ENCODE results near the gene CNNM4.
"Not testable (repeated sequence)": the region's sequence is repeated elsewhere in the genome, so short reads cannot be mapped to it uniquely, and the experiment has no call there.

CNNM4 gene

GRCh38 chr2:96789245-96789617 is 28.5 kb downstream of the CNNM4 start:
- intact Hi-C loops (cut with micrococcal nuclease), result no loop called here
- H3K36me3 Mint-ChIP-seq (ENCODE audit: low read depth), result no peaks in the 10 kb centered on the region

GRCh38 chr2:96792772-96793749 is 32.4 kb downstream of the CNNM4 start:
- Mint-ChIP-seq H3K4me1 (ENCODE audit: low read depth) (no peaks in the 10 kb centered on the region), H3K9me3 (no peaks in the 10 kb centered on the region), H3K4me3 (no peak overlapping the region), H3K36me3 (ENCODE audit: low read depth) (peaks cover 13% of the 10 kb centered on the region), H3K27me3 (no peaks in the 10 kb centered on the region), H3K27ac (no peak overlapping the region)
- intact Hi-C loops (cut with micrococcal nuclease), result no loop called here

More at GRCh38 chr2:96789245-96789617, 28.5 kb downstream of the CNNM4 start:
- no peaks in the 10 kb centered on the region for H3K27me3 Mint-ChIP-seq
- H3K4me1 Mint-ChIP-seq (ENCODE audit: low read depth), result peaks cover 5% of the 10 kb centered on the region
- no peak overlapping the region for H3K27ac Mint-ChIP-seq
- no peak overlapping the region for H3K4me3 Mint-ChIP-seq
- no peaks in the 10 kb centered on the region for H3K9me3 Mint-ChIP-seq

- peaks cover 33% of the 10 kb centered on the region for H3K36me3 Mint-ChIP-seq (ENCODE audit: low read depth)
- H3K9me3 Mint-ChIP-seq, result no peaks in the 10 kb centered on the region
- intact Hi-C loops (cut with micrococcal nuclease), result no loop called here
- no peak overlapping the region for H3K4me3 Mint-ChIP-seq
- no peaks in the 10 kb centered on the region for H3K4me1 Mint-ChIP-seq (ENCODE audit: low read depth)
- no peaks in the 10 kb centered on the region for H3K27me3 Mint-ChIP-seq
- no peak overlapping the region for H3K27ac Mint-ChIP-seq
Measured at GRCh38 chr2:96795076-96795475, 34.4 kb downstream of the CNNM4 start.

- H3K4me3 Mint-ChIP-seq; intact Hi-C loops (cut with micrococcal nuclease); H3K27ac Mint-ChIP-seq; H3K9me3 Mint-ChIP-seq; H3K4me1 Mint-ChIP-seq (ENCODE audit: low read depth); H3K27me3 Mint-ChIP-seq: not testable (repeated sequence)
- peaks cover 33% of the 10 kb centered on the region for H3K36me3 Mint-ChIP-seq (ENCODE audit: low read depth)
Measured at GRCh38 chr2:96796497-96796896, 35.8 kb downstream of the CNNM4 start.

GRCh38 chr2:96797066-96797625 is 36.4 kb downstream of the CNNM4 start:
- Mint-ChIP-seq H3K9me3 (no peaks in the 10 kb centered on the region), H3K4me1 (ENCODE audit: low read depth) (no peaks in the 10 kb centered on the region), H3K36me3 (ENCODE audit: low read depth) (peaks cover 33% of the 10 kb centered on the region), H3K4me3 (no peak overlapping the region), H3K27ac (no peak overlapping the region), H3K27me3 (no peaks in the 10 kb centered on the region)
- intact Hi-C loops (cut with micrococcal nuclease), result no loop called here

GRCh38 chr2:96798733-96799622 is 38.3 kb downstream of the CNNM4 start:
- Mint-ChIP-seq H3K9me3 (no peaks in the 10 kb centered on the region), H3K4me3 (no peak overlapping the region), H3K27ac (no peak overlapping the region), H3K36me3 (ENCODE audit: low read depth) (peaks cover 33% of the 10 kb centered on the region), H3K4me1 (ENCODE audit: low read depth) (no peaks in the 10 kb centered on the region), H3K27me3 (no peaks in the 10 kb centered on the region)
- intact Hi-C loops (cut with micrococcal nuclease), result no loop called here

GRCh38 chr2:96799623-96799935 is 38.9 kb downstream of the CNNM4 start:
- Mint-ChIP-seq H3K27me3 (no peaks in the 10 kb centered on the region), H3K27ac (no peak overlapping the region), H3K36me3 (ENCODE audit: low read depth) (peaks cover 33% of the 10 kb centered on the region), H3K9me3 (no peaks in the 10 kb centered on the region), H3K4me3 (no peak overlapping the region), H3K4me1 (ENCODE audit: low read depth) (no peaks in the 10 kb centered on the region)
- intact Hi-C loops (cut with micrococcal nuclease), result no loop called here

GRCh38 chr2:96800061-96801004 is 39.6 kb downstream of the CNNM4 start:
- H3K27ac Mint-ChIP-seq, result no peak overlapping the region
- no peaks in the 10 kb centered on the region for H3K27me3 Mint-ChIP-seq
- intact Hi-C loops (cut with micrococcal nuclease), result loop anchor here (10.0 kb wide), 1 partner anchor 196 kb away; no protein-coding TSS in a partner anchor
- H3K4me1 Mint-ChIP-seq (ENCODE audit: low read depth), result no peaks in the 10 kb centered on the region
- H3K4me3 Mint-ChIP-seq, result no peak overlapping the region
- no peaks in the 10 kb centered on the region for H3K9me3 Mint-ChIP-seq
- peaks cover 33% of the 10 kb centered on the region for H3K36me3 Mint-ChIP-seq (ENCODE audit: low read depth)

GRCh38 chr2:96801005-96801785 is 40.5 kb downstream of the CNNM4 start:
- no peak overlapping the region for H3K27ac Mint-ChIP-seq
- H3K36me3 Mint-ChIP-seq (ENCODE audit: low read depth), result peaks cover 35% of the 10 kb centered on the region
- H3K4me3 Mint-ChIP-seq, result no peak overlapping the region
- intact Hi-C loops (cut with micrococcal nuclease), result loop anchor here (10.0 kb wide), 1 partner anchor 196 kb away; no protein-coding TSS in a partner anchor
- no peaks in the 10 kb centered on the region for H3K9me3 Mint-ChIP-seq
- H3K4me1 Mint-ChIP-seq (ENCODE audit: low read depth), result no peaks in the 10 kb centered on the region
- no peaks in the 10 kb centered on the region for H3K27me3 Mint-ChIP-seq

GRCh38 chr2:96801786-96802595 is 41.3 kb downstream of the CNNM4 start:
- no peaks in the 10 kb centered on the region for H3K4me1 Mint-ChIP-seq (ENCODE audit: low read depth)
- peaks cover 39% of the 10 kb centered on the region for H3K36me3 Mint-ChIP-seq (ENCODE audit: low read depth)

GRCh38 chr2:96802721-96803120 is 42.0 kb downstream of the CNNM4 start:
- Mint-ChIP-seq H3K4me3 (no peak overlapping the region), H3K27me3 (no peaks in the 10 kb centered on the region), H3K9me3 (no peaks in the 10 kb centered on the region), H3K4me1 (ENCODE audit: low read depth) (no peaks in the 10 kb centered on the region), H3K27ac (no peak overlapping the region), H3K36me3 (ENCODE audit: low read depth) (peaks cover 34% of the 10 kb centered on the region)
- intact Hi-C loops (cut with micrococcal nuclease), result loop anchor here (10.0 kb wide), 1 partner anchor 198 kb away; no protein-coding TSS in a partner anchor

More at GRCh38 chr2:96801786-96802595, 41.3 kb downstream of the CNNM4 start:
- H3K4me3 Mint-ChIP-seq, result no peak overlapping the region
- H3K27ac Mint-ChIP-seq, result no peak overlapping the region
- no peaks in the 10 kb centered on the region for H3K9me3 Mint-ChIP-seq
- intact Hi-C loops (cut with micrococcal nuclease), result loop anchor here (10.0 kb wide), 1 partner anchor 197 kb away; no protein-coding TSS in a partner anchor
- no peaks in the 10 kb centered on the region for H3K27me3 Mint-ChIP-seq

GRCh38 chr2:96804986-96805385 is 44.3 kb downstream of the CNNM4 start:
- H3K4me3 Mint-ChIP-seq, result no peak overlapping the region
- H3K27me3 Mint-ChIP-seq, result no peaks in the 10 kb centered on the region
- H3K36me3 Mint-ChIP-seq (ENCODE audit: low read depth), result peaks cover 32% of the 10 kb centered on the region
- H3K27ac Mint-ChIP-seq, result no peak overlapping the region
- H3K9me3 Mint-ChIP-seq, result no peaks in the 10 kb centered on the region
- no peaks in the 10 kb centered on the region for H3K4me1 Mint-ChIP-seq (ENCODE audit: low read depth)
- intact Hi-C loops (cut with micrococcal nuclease), result loop anchor here (10.0 kb wide), 1 partner anchor 200 kb away; no protein-coding TSS in a partner anchor
